PFSK-1 (cell line): Measurements from ENCODE around the gene RPP14.

Experiments used
- POLR2AphosphoS5 ChIP-seq: IDR thresholded peaks from 2 replicates; pipeline ENCODE4 v1.6.1; 2012; ENCODE audit warnings: low read depth, mild to moderate bottlenecking, control low read depth, low read length, moderate library complexity
- REST ChIP-seq, 2 experiments: IDR thresholded peaks; 2 replicates each; pipeline versions ENCODE4 v1.6.1 to v1.8.0; 2011 to 2012; ENCODE audit warnings: low read depth in 2 of 2, low read length in 2 of 2, control low read depth in 1 of 2, inconsistent platforms in 1 of 2, mild to moderate bottlenecking in 1 of 2, moderate library complexity in 1 of 2; ENCODE audit not compliant: insufficient read depth in 1 of 2
- SIN3A ChIP-seq: IDR thresholded peaks from 2 replicates; pipeline ENCODE4 v1.6.1; 2012; ENCODE audit warnings: mild to moderate bottlenecking, low read length, moderate library complexity, borderline replicate concordance; ENCODE audit not compliant: insufficient read depth
- TAF1 ChIP-seq: IDR thresholded peaks from 2 replicates; pipeline ENCODE4 v1.6.1; 2012; ENCODE audit warnings: low read length, control low read depth, borderline replicate concordance; ENCODE audit not compliant: insufficient read depth

- TF ChIP-seq REST (IDR thresholded peaks at IDR 0.05; ENCODE audit: insufficient read depth in 1 of 2, low read depth in 2 of 2, low read length in 2 of 2) (no peak), TAF1 (no peak), POLR2AphosphoS5 (no peak), SIN3A (no peak)
Measured at GRCh38 chr3:58307639-58308215, 1.7 kb downstream of the RPP14 start.
